GM19023 (cell line): ENCODE measurements around the gene DCC.

ENCODE experiments used
- ATAC-seq: cut with Tn5 transposase; IDR thresholded peaks from one replicate; pipeline ENCODE4 v1.9.1; 2021; ENCODE audit warnings: mild to moderate bottlenecking, moderate library complexity; ENCODE audit not compliant: unreplicated experiment

DCC gene

DNA sequence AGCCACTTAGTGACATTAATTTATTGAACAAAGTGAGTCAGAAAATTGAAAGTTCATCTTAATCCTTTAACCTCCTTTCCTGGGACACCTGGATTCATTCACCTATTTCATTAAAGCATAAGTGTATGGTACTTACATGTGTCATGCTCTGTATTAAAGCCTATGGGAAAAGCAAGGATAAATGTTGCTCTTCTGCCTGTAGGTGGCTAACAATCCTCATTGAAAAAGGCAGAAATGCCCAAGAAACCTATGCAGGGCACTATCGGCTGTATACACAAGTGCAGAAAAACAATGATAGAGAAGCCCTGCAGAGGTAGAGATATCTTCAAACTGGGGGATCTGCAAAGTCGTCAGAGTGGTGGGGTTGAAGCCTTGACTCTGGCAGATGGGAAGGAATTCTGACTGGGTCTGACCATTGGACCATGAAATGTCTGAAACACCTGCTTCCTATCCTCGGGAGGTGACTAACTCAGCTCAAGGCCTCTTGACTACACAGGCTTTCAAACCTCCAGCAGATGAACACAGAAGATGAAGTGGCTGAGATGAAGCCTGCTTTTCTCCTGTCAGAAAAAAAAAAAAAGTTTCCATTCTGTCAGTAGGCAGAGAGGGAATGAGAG is 83.1 kb downstream of the DCC start:
- ATAC-seq, result no peak

DNA sequence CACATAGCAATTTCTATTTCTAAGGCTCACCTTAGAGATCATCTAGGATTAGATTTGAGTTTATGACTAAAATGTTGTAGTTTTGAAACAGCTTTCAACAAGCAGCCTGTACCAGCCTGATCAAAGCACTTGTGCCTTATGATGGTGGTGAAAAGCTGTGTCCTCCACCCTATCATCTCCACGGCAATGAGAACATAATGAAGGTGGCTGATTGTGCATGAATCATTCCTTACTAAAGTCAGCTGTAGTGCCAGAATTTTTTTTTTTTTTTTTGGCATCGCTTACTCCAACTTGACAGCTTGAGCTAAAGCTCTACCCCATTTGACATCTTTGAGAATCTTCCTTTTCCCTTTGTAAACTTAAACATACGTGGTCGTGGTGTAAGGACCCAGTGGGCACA is 86.0 kb downstream of the DCC start:
- ATAC-seq, result no peak

- ATAC-seq, result no peak
Observed at GRCh38 chr18:52426462-52426861, 86.5 kb downstream of the DCC start.

GRCh38 chr18:52427521-52428175 is 87.7 kb downstream of the DCC start:
- ATAC-seq, result no peak

GRCh38 chr18:52431683-52432082 is 91.7 kb downstream of the DCC start:
- ATAC-seq, result no peak

GRCh38 chr18:52433797-52434196 is 93.8 kb downstream of the DCC start:
- ATAC-seq, result no peak

- no peak for ATAC-seq
Observed at GRCh38 chr18:52435301-52435700, 95.3 kb downstream of the DCC start.

GRCh38 chr18:52437161-52437560 is 97.2 kb downstream of the DCC start:
- ATAC-seq, result no peak

DNA sequence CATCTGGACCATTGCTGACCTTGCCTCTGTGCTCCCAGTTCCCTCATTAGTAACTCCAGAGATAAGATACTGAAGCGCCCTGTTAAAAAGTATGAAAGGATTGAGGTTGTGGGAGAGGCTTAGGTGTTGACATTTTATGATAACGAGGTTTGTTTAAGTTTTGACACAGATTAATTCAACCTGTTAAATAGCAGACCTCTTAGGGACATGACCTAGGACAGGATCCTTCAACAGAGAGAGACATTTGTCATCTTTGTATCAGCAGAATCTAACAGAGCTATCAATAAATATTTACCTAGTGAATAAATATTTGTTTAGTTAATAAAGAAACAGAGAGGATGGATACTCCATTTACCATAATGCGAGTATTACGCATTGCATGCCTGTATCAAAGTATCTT is 99.5 kb downstream of the DCC start:
- ATAC-seq, result no peak

- no peak for ATAC-seq
Observed at GRCh38 chr18:52441794-52442193, 101.8 kb downstream of the DCC start.

DNA sequence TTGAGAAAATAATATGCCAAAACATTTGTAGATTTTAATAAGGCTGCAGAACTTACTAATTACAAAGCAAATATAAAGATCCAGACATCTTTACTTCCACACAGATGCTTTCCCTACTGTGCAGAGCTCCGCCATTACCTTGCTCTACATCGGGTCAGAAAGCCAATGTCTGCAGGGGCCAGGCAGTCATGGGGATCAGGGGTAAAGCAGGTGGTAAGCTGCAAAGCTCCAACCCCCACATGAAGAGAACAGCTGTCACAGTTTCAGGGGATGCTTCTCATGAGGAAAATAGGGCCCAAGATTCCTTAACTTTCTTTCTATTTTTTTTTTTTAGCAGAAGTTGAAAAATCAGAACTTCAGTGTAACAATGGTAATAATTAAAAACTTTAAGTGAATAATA is 102.7 kb downstream of the DCC start:
- ATAC-seq, result no peak

DNA sequence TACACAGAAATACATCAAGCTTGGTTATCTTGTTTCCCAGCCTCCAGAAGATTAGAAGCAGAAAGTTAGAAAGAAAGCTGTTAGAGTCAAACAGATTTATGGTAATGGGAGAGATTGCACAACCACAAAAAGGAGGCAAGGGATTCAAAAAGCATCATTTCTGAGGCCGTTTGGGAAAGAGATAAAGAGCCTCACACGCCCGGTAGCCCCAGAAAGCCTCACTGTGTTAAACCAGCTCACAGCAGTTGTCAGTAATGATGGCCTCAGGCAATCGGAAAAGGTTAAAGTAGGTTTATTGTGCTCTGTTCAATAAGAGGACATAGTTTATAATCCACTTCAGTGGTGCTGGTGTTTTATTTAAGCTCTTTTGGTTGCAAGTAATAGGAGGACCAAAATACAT is 111.3 kb downstream of the DCC start:
- no peak for ATAC-seq

- ATAC-seq, result no peak
Observed at GRCh38 chr18:52451851-52452250, 111.9 kb downstream of the DCC start.

- ATAC-seq, result no peak
Observed at GRCh38 chr18:52452427-52452826, 112.4 kb downstream of the DCC start.

- no peak for ATAC-seq
Observed at GRCh38 chr18:52459890-52460289, 119.9 kb downstream of the DCC start.

DNA sequence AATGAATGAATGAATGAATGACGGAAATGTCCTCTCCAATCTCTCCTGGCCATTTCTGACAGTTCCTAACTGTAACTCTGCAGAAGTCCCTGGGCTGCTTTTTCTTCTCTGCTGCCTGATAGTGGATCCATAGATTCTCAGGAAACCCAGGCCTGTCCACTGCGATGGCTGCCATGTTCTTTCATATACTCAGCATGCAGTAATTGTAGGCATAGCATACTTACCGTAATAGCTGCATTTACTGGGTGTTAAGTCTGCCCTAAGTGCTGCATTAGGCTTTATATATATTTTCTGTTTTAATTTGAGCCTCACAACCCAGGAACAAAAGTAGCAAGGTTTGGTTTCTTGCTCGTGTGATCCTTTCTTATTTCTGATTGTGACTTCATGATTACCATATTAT is 122.9 kb downstream of the DCC start:
- ATAC-seq, result no peak

DNA sequence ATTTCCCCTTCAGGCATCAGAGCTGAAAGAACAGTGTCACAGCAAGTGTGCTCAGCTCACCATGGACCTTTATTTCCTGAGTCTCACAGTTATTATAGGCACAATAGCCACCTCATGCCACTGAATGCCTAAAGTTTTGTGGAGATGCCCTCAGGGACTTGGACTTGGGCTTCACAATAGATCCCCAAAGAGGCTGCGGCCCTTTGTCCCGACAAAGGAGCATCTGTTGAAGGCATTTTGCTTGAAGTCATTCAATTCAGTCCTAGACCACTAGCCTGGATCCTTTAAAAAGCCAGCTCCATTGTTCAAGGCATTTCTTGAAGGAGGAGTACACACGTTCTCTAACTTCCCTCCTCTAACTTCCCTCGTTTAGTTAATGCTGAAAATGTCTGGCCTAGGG is 125.4 kb downstream of the DCC start:
- ATAC-seq, result no peak

DNA sequence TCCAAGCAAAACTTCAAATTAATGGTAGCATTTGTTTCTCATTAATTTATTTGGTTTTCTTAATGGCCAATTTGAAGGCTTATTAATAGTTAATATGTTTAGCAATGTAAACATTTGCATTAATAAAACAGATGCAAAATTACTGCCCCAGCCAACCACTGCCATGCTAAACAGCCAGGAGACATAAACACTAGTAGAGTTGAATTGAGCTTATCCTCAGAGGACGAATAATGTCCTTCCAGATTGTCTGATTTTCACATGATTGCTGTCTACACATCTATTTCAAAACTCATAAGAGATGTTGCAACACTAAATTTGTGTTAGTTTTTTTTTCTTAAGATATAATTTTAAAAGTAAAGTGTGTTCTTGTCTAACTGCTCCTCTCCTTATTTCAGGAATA is 128.5 kb downstream of the DCC start:
- ATAC-seq, result no peak

GRCh38 chr18:52475325-52475724 is 135.3 kb downstream of the DCC start:
- ATAC-seq, result no peak

DNA sequence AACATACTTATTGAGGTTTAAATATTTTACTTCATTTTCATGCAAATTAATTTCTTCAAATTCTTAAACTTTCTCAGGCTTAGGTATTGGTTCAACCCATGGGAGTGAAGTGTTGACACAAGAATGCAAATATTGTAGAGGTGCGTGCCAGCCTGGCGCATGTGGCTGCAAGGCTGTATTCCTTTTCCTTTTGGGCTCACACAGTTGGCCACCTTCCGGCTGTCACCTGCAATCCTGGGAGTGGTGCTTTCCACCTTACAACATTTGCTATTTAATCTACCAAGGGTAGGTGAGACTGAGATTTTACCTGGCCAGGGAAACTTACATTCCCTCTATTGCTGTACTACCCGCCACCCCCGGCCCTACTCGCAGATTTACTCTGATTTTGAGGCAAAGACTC is 141.1 kb downstream of the DCC start:
- ATAC-seq, result no peak

DNA sequence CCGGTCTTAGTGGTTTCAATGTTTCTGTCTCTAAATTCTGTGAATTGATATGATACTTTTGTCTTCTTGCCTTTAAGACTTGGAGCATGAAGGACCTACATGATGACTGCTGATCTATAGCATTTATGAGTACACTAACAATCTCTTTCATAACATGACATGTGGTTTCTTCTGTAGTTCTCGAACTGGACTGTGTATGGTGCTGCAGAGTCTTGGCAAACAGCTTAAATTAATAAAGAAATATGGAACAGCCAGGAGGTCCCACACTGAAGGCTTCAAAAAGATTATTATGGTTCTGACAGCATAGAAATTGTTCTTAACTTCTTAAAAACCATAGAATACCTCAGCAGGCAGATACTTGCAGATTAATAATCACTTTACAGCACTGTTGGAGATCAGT is 145.0 kb downstream of the DCC start:
- ATAC-seq, result no peak

DNA sequence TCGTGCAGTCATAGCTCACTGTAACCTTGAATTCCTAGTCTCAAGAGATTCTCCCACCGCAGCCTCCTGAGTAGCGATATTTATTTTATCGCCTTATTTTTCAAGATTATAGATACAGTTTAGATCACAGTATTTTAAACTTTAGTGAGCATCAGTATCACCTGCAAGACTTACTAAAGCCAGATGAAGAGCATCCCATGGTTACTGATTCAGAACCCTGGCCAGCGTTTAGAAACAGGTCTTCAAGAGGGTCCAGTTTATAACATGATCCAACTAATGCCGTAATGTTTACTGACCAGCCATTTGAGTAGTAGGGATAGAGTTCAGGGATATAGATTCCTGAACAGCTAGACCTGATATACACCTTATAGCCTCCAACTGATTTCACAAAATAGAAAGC is 146.1 kb downstream of the DCC start:
- no peak for ATAC-seq
